Epithelial cell of prostate (primary cell): ENCODE data around the gene METTL25.
A peak's percentile ranks its signal among the peaks of the same experiment; 100 is the strongest.

Source experiments
- DNase-seq: peaks from one replicate; pipeline ENCODE4 v3.0.0-alpha.2; 2011; ENCODE audit warnings: low read depth, low spot score
- H3K27ac ChIP-seq: fragments of 450-650 bp; 2 replicates; pipeline ENCODE4 v1.5.1; 2017; ENCODE audit warnings: mild to moderate bottlenecking

METTL25 gene

GRCh38 chr12:82400819-82401218 lies 42.5 kb downstream of the METTL25 start:
- no peak overlapping the region for H3K27ac ChIP-seq
- DNase-seq: no peak

GRCh38 chr12:82406651-82407050 lies 48.3 kb downstream of the METTL25 start:
- DNase-seq: no peak
- H3K27ac ChIP-seq: no peak overlapping the region

GRCh38 chr12:82407481-82407880 lies 49.2 kb downstream of the METTL25 start:
- H3K27ac ChIP-seq: no peak overlapping the region
- DNase-seq: no peak

- DNase-seq: no peak
- no peak overlapping the region for H3K27ac ChIP-seq
Observed at GRCh38 chr12:82408844-82409243, 50.5 kb downstream of the METTL25 start.

GRCh38 chr12:82411546-82412230 lies 53.4 kb downstream of the METTL25 start:
- DNase-seq: no peak
- peak overlapping the region; percentile 13 for H3K27ac ChIP-seq

- DNase-seq: no peak
- peak overlapping the region; percentile 13 for H3K27ac ChIP-seq
Observed at GRCh38 chr12:82412246-82412645, 53.9 kb downstream of the METTL25 start.

GRCh38 chr12:82414044-82414443 lies 55.7 kb downstream of the METTL25 start:
- no peak for DNase-seq
- H3K27ac ChIP-seq: peak overlapping the region; percentile 83

- peak overlapping the region; percentile 83 for H3K27ac ChIP-seq
Observed at GRCh38 chr12:82414926-82415325, 56.6 kb downstream of the METTL25 start.

GRCh38 chr12:82415402-82415801 lies 57.1 kb downstream of the METTL25 start:
- DNase-seq: no peak
- H3K27ac ChIP-seq: peak overlapping the region; percentile 83

More at GRCh38 chr12:82414926-82415325, 56.6 kb downstream of the METTL25 start:
- no peak for DNase-seq

GRCh38 chr12:82425241-82425640 lies 66.9 kb downstream of the METTL25 start:
- no peak for DNase-seq
- no peak overlapping the region for H3K27ac ChIP-seq

- H3K27ac ChIP-seq: no peak overlapping the region
- no peak for DNase-seq
Observed at GRCh38 chr12:82426081-82426480, 67.8 kb downstream of the METTL25 start.

GRCh38 chr12:82426586-82426985 lies 68.3 kb downstream of the METTL25 start:
- DNase-seq: no peak
- no peak overlapping the region for H3K27ac ChIP-seq

- no peak overlapping the region for H3K27ac ChIP-seq
- DNase-seq: no peak
Observed at GRCh38 chr12:82430541-82431145, 72.3 kb downstream of the METTL25 start.

GRCh38 chr12:82434392-82434911 lies 76.1 kb downstream of the METTL25 start:
- no peak overlapping the region for H3K27ac ChIP-seq
- DNase-seq: no peak

GRCh38 chr12:82436354-82436753 lies 78.0 kb downstream of the METTL25 start:
- H3K27ac ChIP-seq: no peak overlapping the region
- DNase-seq: no peak

- DNase-seq: no peak
- H3K27ac ChIP-seq: no peak overlapping the region
Observed at GRCh38 chr12:82437744-82438143, 79.4 kb downstream of the METTL25 start.

GRCh38 chr12:82438356-82438755 lies 80.0 kb downstream of the METTL25 start:
- no peak overlapping the region for H3K27ac ChIP-seq
- no peak for DNase-seq

- no peak overlapping the region for H3K27ac ChIP-seq
- DNase-seq: no peak
Observed at GRCh38 chr12:82440885-82441284, 82.6 kb downstream of the METTL25 start.

GRCh38 chr12:82448911-82449578 lies 90.7 kb downstream of the METTL25 start:
- DNase-seq: no peak
- H3K27ac ChIP-seq: no peak overlapping the region

- no peak for DNase-seq
- no peak overlapping the region for H3K27ac ChIP-seq
Observed at GRCh38 chr12:82456633-82457032, 98.3 kb downstream of the METTL25 start.

GRCh38 chr12:82458101-82458500 lies 99.8 kb downstream of the METTL25 start:
- no peak overlapping the region for H3K27ac ChIP-seq
- no peak for DNase-seq
